Keratinocyte (primary cell): Measurements from ENCODE around the gene CDT1. TPM values are rescaled to one million over a fixed set of nuclear protein-coding genes. Genes with fewer than 3 reads are reported as not detected.

ENCODE experiments used
- DNase-seq: peaks from one replicate; pipeline ENCODE4 v3.0.0-alpha.2; 2011; ENCODE audit warnings: low read depth, missing footprints, low spot score
- FAIRE-seq: peaks from 2 replicates; lab custom pipeline; 2011; peaks lifted over from hg19 to GRCh38; lab: Jason Lieb, UNC
- H2AFZ ChIP-seq: 2 replicates; pipeline ENCODE4 v1.6.0; 2012; ENCODE audit warnings: low read length, control low read depth, inconsistent platforms; ENCODE audit not compliant: control insufficient read depth
- H3K27ac ChIP-seq: 2 replicates; pipeline ENCODE4 v1.5.1; 2011; ENCODE audit warnings: low read length; ENCODE audit not compliant: control insufficient read depth, insufficient read depth
- H3K27me3 ChIP-seq: 3 replicates; pipeline ENCODE4 v1.6.0; 2011; ENCODE audit warnings: low read length; ENCODE audit not compliant: control insufficient read depth, insufficient read depth; ENCODE audit errors: extremely low read depth
- H3K36me3 ChIP-seq, 2 experiments: 2 replicates in 1 of 2; 3 replicates in 1 of 2; pipeline ENCODE4 v1.5.1; 2011; ENCODE audit warnings: low read length in 2 of 2, mild to moderate bottlenecking in 1 of 2; ENCODE audit not compliant: control insufficient read depth in 2 of 2, insufficient read depth in 2 of 2; ENCODE audit errors: extremely low read depth in 1 of 2
- H3K4me1 ChIP-seq: 3 replicates; pipeline ENCODE4 v1.5.1; 2011; ENCODE audit warnings: low read length; ENCODE audit not compliant: control insufficient read depth, insufficient read depth; ENCODE audit errors: extremely low read depth
- H3K4me2 ChIP-seq: 3 replicates; pipeline ENCODE4 v1.6.0; 2011; ENCODE audit warnings: low read depth, low read length; ENCODE audit not compliant: control insufficient read depth, insufficient read depth; ENCODE audit errors: extremely low read depth
- H3K4me3 ChIP-seq, 3 experiments: fragments of 200-600 bp in 1 of 3; sonication (generic) in 1 of 3; 2 replicates in 2 of 3; 3 replicates in 1 of 3; pipeline ENCODE4 v1.5.1; 2011 to 2016; ENCODE audit warnings: low read length in 3 of 3, mild to moderate bottlenecking in 3 of 3, control low read depth in 2 of 3, inconsistent platforms in 1 of 3, low read depth in 1 of 3, mixed read lengths in 1 of 3, mixed run types in 1 of 3, moderate library complexity in 1 of 3; ENCODE audit not compliant: control insufficient read depth in 2 of 3, insufficient read depth in 2 of 3; ENCODE audit errors: extremely low read depth in 1 of 3
- H3K79me2 ChIP-seq: 2 replicates; pipeline ENCODE4 v1.6.0; 2012; ENCODE audit warnings: low read length; ENCODE audit not compliant: control insufficient read depth, insufficient read depth
- H3K9ac ChIP-seq: 3 replicates; pipeline ENCODE4 v1.6.0; 2011; ENCODE audit warnings: low read length; ENCODE audit not compliant: control insufficient read depth, insufficient read depth; ENCODE audit errors: extremely low read depth
- H3K9me1 ChIP-seq: 3 replicates; pipeline ENCODE4 v1.6.0; 2011; ENCODE audit warnings: low read length; ENCODE audit not compliant: control insufficient read depth, insufficient read depth; ENCODE audit errors: extremely low read depth
- H3K9me3 ChIP-seq: 2 replicates; pipeline ENCODE4 v1.5.1; 2012; ENCODE audit warnings: low read depth, low read length; ENCODE audit not compliant: control insufficient read depth
- H4K20me1 ChIP-seq: 3 replicates; pipeline ENCODE4 v1.6.0; 2011; ENCODE audit warnings: low read length; ENCODE audit not compliant: control insufficient read depth, insufficient read depth; ENCODE audit errors: extremely low read depth
- EZH2 ChIP-seq: IDR thresholded peaks from one replicate; pipeline ENCODE4 v1.6.1; 2012; ENCODE audit warnings: inconsistent platforms, mild to moderate bottlenecking, low read length, moderate library complexity
- dilution Hi-C: fragments of 300-500 bp; cut with MboI; formaldehyde crosslinking; loops from one replicate; pipeline ENCODE4 v1.7.0; 2020; ENCODE audit warnings: low sequenced_read_pairs; ENCODE audit not compliant: extremely low pct_ligation_motif_present
- polyA plus RNA-seq, 5 experiments: library from polyadenylated mRNA; depleted of rRNA in 3 of 5; stranded (reverse) in 3 of 5; stranded (forward) in 1 of 5; unstranded in 1 of 5; fragments of >200 nt; gene quantifications; 1 replicate in 1 of 5; 2 replicates in 3 of 5; 3 replicates in 1 of 5; pipeline versions ENCODE4 v1.2.1 to v1.2.3, GENCODE V29; 2011 to 2012; ENCODE audit warnings: missing spikeins in 2 of 5, low read depth in 1 of 5, low replicate concordance in 1 of 5
- TF ChIP-seq, protein P1 (sequence below), 3 experiments: IDR thresholded peaks in 1 of 3; conservative IDR thresholded peaks in 1 of 3; optimal IDR thresholded peaks in 1 of 3; 2 replicates in 2 of 3; 3 replicates in 1 of 3; pipeline versions ENCODE3 to v1.5.1; 2011; ENCODE audit warnings: low read length in 3 of 3, mild to moderate bottlenecking in 3 of 3, moderate library complexity in 2 of 3, control low read depth in 1 of 3, inconsistent platforms in 1 of 3; ENCODE audit not compliant: insufficient read depth in 2 of 3; ENCODE audit errors: extremely low read depth in 1 of 3

Gene CDT1
- polyA plus RNA-seq, 1 donor (not counting 4 experiments of a cell fraction or from before 2014, with no cell fraction given): 2.0 TPM

GRCh38 chr16:88804173-88804551, 573 bp downstream of the CDT1 start:
- dilution Hi-C loops: no loop called here
- peaks cover 11% of the 10 kb centered on the region for H3K4me1 ChIP-seq

GRCh38 chr16:88804552-88805339, 1.2 kb downstream of the CDT1 start:
- peaks cover 9 to 14% of the 10 kb centered on the region in 2 experiments for H3K36me3 ChIP-seq
- peaks cover 2% of the 10 kb centered on the region for H4K20me1 ChIP-seq
- peaks cover 15% of the 10 kb centered on the region for H3K79me2 ChIP-seq
- no peak for DNase-seq
- no peaks in the 10 kb centered on the region for H3K9me3 ChIP-seq
- no peak overlapping the region for H3K27ac ChIP-seq
- no peaks in the 10 kb centered on the region for H3K27me3 ChIP-seq
- H2AFZ ChIP-seq: no peak overlapping the region
- H3K4me3 ChIP-seq: peak overlapping the region; percentile 66 to 81 (median 72)
- H3K9ac ChIP-seq: peak overlapping the region; percentile 64
- FAIRE-seq: no peak
- peak overlapping the region; percentile 91 for H3K4me2 ChIP-seq
- dilution Hi-C loops: no loop called here
- TF ChIP-seq, protein P1, sequence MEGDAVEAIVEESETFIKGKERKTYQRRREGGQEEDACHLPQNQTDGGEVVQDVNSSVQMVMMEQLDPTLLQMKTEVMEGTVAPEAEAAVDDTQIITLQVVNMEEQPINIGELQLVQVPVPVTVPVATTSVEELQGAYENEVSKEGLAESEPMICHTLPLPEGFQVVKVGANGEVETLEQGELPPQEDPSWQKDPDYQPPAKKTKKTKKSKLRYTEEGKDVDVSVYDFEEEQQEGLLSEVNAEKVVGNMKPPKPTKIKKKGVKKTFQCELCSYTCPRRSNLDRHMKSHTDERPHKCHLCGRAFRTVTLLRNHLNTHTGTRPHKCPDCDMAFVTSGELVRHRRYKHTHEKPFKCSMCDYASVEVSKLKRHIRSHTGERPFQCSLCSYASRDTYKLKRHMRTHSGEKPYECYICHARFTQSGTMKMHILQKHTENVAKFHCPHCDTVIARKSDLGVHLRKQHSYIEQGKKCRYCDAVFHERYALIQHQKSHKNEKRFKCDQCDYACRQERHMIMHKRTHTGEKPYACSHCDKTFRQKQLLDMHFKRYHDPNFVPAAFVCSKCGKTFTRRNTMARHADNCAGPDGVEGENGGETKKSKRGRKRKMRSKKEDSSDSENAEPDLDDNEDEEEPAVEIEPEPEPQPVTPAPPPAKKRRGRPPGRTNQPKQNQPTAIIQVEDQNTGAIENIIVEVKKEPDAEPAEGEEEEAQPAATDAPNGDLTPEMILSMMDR (optimal IDR thresholded peaks at IDR 0.05 in 1 of 3, IDR thresholded peaks at IDR 0.05 in 1 of 3, conservative IDR thresholded peaks at IDR 0.05 in 1 of 3; ENCODE audit: extremely low read depth in 1 of 3, insufficient read depth in 2 of 3, low read length in 3 of 3): no peak
- TF ChIP-seq EZH2: no peak
- H3K4me1 ChIP-seq: peaks cover 13% of the 10 kb centered on the region
- H3K9me1 ChIP-seq: no peaks in the 10 kb centered on the region

More at GRCh38 chr16:88804173-88804551, 573 bp downstream of the CDT1 start:
- H3K4me3 ChIP-seq: peak overlapping the region; percentile 66 to 81 (median 72)
- H3K79me2 ChIP-seq: peaks cover 11% of the 10 kb centered on the region
- no peak for TF ChIP-seq EZH2
- TF ChIP-seq, protein P1 (optimal IDR thresholded peaks at IDR 0.05 in 1 of 3, IDR thresholded peaks at IDR 0.05 in 1 of 3, conservative IDR thresholded peaks at IDR 0.05 in 1 of 3; ENCODE audit: extremely low read depth in 1 of 3, insufficient read depth in 2 of 3, low read length in 3 of 3): no peak
- DNase-seq (no peak), FAIRE-seq (no peak)
- no peaks in the 10 kb centered on the region for H3K9me1 ChIP-seq
- no peaks in the 10 kb centered on the region for H3K27me3 ChIP-seq
- peaks cover 3 to 14% of the 10 kb centered on the region in 2 experiments for H3K36me3 ChIP-seq
- peaks cover 2% of the 10 kb centered on the region for H4K20me1 ChIP-seq
- H3K27ac ChIP-seq: no peak overlapping the region
- peak overlapping the region; percentile 91 for H3K4me2 ChIP-seq
- peak overlapping the region; percentile 64 for H3K9ac ChIP-seq
- no peaks in the 10 kb centered on the region for H3K9me3 ChIP-seq
- no peak overlapping the region for H2AFZ ChIP-seq
